ENCODE data around the gene XRN2. TPM values are rescaled to one million over a fixed set of nuclear protein-coding genes. Genes with fewer than 3 reads are reported as not detected.
"Not testable (repeated sequence)": the region's sequence is repeated elsewhere in the genome, so short reads cannot be mapped to it uniquely, and the experiment has no call there.

Gene XRN2
- total RNA-seq, 4 donors from 2014 or later, result 55.5 to 80.8 (median 68.4) TPM

- H3K36me3 ChIP-seq, result no peaks in the 10 kb centered on the region
- ATAC-seq, result no peak
- no peak overlapping the region for H3K4me3 ChIP-seq
- H3K9me3 ChIP-seq, result peaks cover 0 to 77% (median 0%) of the 10 kb centered on the region in 3 donors
- no peaks in the 10 kb centered on the region for H3K4me1 ChIP-seq
- TF ChIP-seq EP300 (IDR thresholded peaks at IDR 0.05), result no peak
- TF ChIP-seq POLR2AphosphoS5 (IDR thresholded peaks at IDR 0.05), result no peak
- TF ChIP-seq CTCF (IDR thresholded peaks at IDR 0.05), result no peak
- no peak for TF ChIP-seq POLR2A (IDR thresholded peaks at IDR 0.05)
- 73 to 95% methylated on average over 3 to 4 of the region's 4 CpGs for WGBS, 2 donors (ENCODE audit: low coverage in 1 of 2)
- H3K27me3 ChIP-seq, result peaks cover 7% of the 10 kb centered on the region
- H3K27ac ChIP-seq, result no peak overlapping the region
Observed at GRCh38 chr20:21421601-21422236, 118.6 kb downstream of the XRN2 start.

GRCh38 chr20:21423712-21424111 is 120.6 kb downstream of the XRN2 start:
- not testable (repeated sequence) for H3K4me3 ChIP-seq, H3K36me3 ChIP-seq, H3K27ac ChIP-seq, H3K27me3 ChIP-seq, H3K4me1 ChIP-seq, ATAC-seq
- peaks cover 0 to 73% (median 0%) of the 10 kb centered on the region in 3 donors for H3K9me3 ChIP-seq
- 92 to 100% methylated on average over 1 of the region's 1 CpG for WGBS, 2 donors (ENCODE audit: low coverage in 1 of 2)

- peaks cover 0 to 62% (median 0%) of the 10 kb centered on the region in 3 donors for H3K9me3 ChIP-seq
- TF ChIP-seq POLR2AphosphoS5 (IDR thresholded peaks at IDR 0.05) (no peak), CTCF (IDR thresholded peaks at IDR 0.05) (no peak), EP300 (IDR thresholded peaks at IDR 0.05) (no peak)
- H3K27me3 ChIP-seq, result peaks cover 7% of the 10 kb centered on the region
- H3K4me3 ChIP-seq, result no peak overlapping the region
- WGBS, 2 donors (ENCODE audit: low coverage in 1 of 2), result 67 to 73% methylated on average over 3 to 4 of the region's 4 CpGs
- H3K27ac ChIP-seq, result no peak overlapping the region
- H3K4me1 ChIP-seq, result no peaks in the 10 kb centered on the region
- no peak for ATAC-seq
- H3K36me3 ChIP-seq, result no peaks in the 10 kb centered on the region
Observed at GRCh38 chr20:21424846-21425245, 121.7 kb downstream of the XRN2 start.

GRCh38 chr20:21430020-21430419 is 126.9 kb downstream of the XRN2 start:
- no peaks in the 10 kb centered on the region for H3K4me1 ChIP-seq
- peaks cover 22% of the 10 kb centered on the region for H3K27me3 ChIP-seq
- 39 to 51% methylated on average over 2 to 3 of the region's 3 CpGs for WGBS, 2 donors (ENCODE audit: low coverage in 1 of 2)
- H3K36me3 ChIP-seq, result no peaks in the 10 kb centered on the region
- TF ChIP-seq CTCF (IDR thresholded peaks at IDR 0.05) (no peak), POLR2A (IDR thresholded peaks at IDR 0.05) (no peak), EP300 (IDR thresholded peaks at IDR 0.05) (no peak), POLR2AphosphoS5 (IDR thresholded peaks at IDR 0.05) (no peak)
- no peak overlapping the region for H3K4me3 ChIP-seq
- H3K9me3 ChIP-seq, result peaks cover 0 to 13% (median 0%) of the 10 kb centered on the region in 3 donors
- H3K27ac ChIP-seq, result no peak overlapping the region
- no peak for ATAC-seq

- Histone ChIP-seq H3K9me3 (no peaks in the 10 kb centered on the region), H3K4me1 (no peaks in the 10 kb centered on the region), H3K27me3 (peaks cover 23% of the 10 kb centered on the region), H3K27ac (no peak overlapping the region), H3K4me3 (no peak overlapping the region), H3K36me3 (no peaks in the 10 kb centered on the region)
- TF ChIP-seq POLR2A (IDR thresholded peaks at IDR 0.05), result no peak
- TF ChIP-seq CTCF (IDR thresholded peaks at IDR 0.05), result no peak
- ATAC-seq, result no peak
- 87% methylated on average over 4 of the region's 4 CpGs; no CpG with 5 or more reads in 1 of the 2 donors for WGBS, 2 donors (ENCODE audit: low coverage in 1 of 2)
Observed at GRCh38 chr20:21432911-21433310, 129.8 kb downstream of the XRN2 start.

Measured in gastroesophageal sphincter (tissue), 4 donors.